GM21737 (cell line): ENCODE data around the gene KIAA1217.
"Not testable (repeated sequence)": the region's sequence is repeated elsewhere in the genome, so short reads cannot be mapped to it uniquely, and the experiment has no call there.

Source experiments
- ATAC-seq: cut with Tn5 transposase; IDR thresholded peaks from one replicate; pipeline ENCODE4 v1.9.1; 2021; ENCODE audit warnings: mild to moderate bottlenecking, moderate library complexity; ENCODE audit not compliant: unreplicated experiment

The KIAA1217 gene

GRCh38 chr10:24337723-24338122 is 128.8 kb downstream of the KIAA1217 start:
- ATAC-seq: not testable (repeated sequence)

DNA sequence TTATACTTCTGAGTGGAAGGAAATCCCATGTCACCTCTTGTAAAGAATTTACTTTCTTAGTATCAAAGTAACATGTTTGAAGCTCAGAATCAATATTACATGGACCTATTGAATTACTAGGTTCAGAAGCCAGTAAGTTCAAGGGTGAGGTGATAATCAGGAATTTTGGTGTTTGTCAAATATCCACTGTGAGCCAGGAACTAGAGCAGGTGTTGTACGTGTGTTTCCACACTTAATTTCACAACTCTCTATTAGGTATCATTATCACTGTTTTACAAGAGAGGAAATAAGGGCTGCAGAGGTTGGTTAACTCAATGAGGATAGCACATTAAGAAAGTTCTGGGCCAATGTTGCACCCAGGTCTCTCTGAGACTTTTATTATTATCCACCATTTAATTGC is 130.4 kb downstream of the KIAA1217 start:
- no peak for ATAC-seq

- ATAC-seq: no peak
Measured at GRCh38 chr10:24340446-24340845, 131.5 kb downstream of the KIAA1217 start.

DNA sequence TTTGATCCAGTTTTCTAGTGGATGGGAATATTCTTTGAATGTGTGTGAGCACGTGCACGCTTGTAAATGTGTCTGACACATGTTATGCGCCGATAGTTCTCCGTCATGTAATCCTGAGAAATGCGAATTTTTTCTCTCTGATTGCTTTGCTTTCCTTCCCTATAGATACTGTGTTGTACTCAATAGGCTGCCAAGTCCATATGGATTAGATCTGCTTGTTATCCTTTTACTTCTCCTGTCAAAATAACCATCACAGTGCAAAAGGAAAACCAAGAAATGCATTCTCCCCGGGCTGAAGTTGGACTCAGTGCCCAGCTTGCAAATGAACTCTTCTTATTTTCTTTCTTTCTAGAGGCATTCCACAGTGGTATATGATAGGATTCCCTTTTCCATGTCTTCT is 131.9 kb downstream of the KIAA1217 start:
- no peak for ATAC-seq

DNA sequence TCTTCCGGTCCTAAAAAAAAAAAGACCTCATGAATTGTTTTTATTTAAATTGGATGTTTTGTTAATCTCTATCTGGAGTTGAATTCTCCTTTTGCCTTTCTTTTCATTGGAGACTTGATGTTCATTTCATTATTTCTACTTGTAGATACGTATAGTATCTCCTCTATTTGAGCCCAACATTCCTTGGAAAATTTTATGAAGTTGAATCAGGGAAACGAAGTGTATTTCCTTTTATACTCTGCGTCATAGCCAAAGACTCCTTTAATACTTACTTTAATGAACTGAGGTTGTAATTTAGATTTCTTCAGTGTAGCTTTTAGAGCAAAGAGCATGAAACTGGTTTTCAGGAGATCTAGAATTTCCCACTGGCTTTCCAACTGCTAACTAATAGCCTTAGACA is 132.4 kb downstream of the KIAA1217 start:
- ATAC-seq: no peak

DNA sequence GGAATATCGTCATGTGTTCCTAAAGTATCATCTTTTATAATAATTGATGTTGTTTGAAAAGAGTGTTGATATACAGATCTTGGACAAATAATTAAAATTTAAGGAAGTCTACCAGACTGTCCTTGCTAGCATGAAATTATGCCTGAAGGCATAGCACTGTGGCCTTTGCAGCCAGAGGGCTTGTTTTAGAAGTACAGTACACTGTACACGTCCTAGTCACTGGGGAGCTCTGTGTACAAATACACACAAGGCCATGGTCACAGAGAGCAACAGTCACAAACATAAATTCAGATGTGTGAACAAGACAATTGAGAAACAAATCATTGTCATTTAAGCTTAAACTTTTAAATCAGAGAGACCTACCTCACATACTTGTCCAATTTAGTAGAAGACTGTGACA is 133.0 kb downstream of the KIAA1217 start:
- ATAC-seq: no peak

GRCh38 chr10:24343686-24344085 is 134.7 kb downstream of the KIAA1217 start:
- ATAC-seq: no peak

DNA sequence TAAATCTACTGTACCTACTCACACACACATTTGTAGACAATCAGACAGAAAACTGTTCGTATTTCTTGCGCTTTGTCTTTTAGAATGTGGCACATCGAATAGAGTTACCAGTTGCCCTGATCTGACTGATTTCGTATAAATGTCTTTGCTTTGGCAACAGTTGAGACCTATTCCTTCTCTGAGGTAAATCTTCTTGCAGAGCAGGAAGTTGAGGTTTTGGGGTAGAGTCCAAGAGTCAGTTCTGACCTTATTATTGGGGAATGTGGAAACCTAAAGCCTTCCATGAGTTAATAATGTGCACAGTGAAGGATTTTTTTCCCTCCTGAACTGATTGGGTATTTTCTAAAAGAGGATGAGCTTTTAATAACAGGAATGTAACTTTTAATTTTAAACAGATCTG is 135.3 kb downstream of the KIAA1217 start:
- no peak for ATAC-seq

GRCh38 chr10:24344695-24345463 is 135.9 kb downstream of the KIAA1217 start:
- no peak for ATAC-seq

GRCh38 chr10:24346877-24347519 is 138.1 kb downstream of the KIAA1217 start:
- ATAC-seq: no peak

DNA sequence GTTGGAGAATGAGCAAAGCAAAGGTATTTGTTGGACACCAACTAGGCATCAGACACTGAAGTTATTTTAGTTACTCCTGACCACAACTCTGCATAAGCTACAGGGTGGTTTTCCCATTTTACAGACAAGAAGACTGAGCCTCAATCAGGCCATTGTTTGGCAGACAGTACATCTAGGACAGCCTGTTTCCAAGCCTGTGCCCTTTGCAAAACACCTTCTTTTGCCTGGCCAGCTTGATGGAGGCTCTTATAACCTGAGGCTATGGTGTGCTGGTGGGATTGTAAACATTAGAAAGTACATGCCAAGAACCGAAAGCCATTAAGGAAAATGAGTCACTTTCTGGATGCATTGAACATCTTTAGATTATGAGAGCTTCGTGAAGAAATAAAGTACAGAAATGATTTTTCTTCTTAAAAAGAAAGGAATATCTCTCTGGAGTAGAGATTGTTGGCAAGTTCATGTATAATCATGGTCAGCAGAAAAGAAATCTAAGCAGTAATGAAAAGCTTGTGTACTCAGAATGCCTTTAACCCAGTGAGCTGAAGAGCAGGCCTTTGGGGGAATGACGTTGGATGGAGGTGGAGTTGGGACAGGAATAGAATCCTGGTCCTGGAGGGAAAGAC is 140.6 kb downstream of the KIAA1217 start:
- no peak for ATAC-seq

DNA sequence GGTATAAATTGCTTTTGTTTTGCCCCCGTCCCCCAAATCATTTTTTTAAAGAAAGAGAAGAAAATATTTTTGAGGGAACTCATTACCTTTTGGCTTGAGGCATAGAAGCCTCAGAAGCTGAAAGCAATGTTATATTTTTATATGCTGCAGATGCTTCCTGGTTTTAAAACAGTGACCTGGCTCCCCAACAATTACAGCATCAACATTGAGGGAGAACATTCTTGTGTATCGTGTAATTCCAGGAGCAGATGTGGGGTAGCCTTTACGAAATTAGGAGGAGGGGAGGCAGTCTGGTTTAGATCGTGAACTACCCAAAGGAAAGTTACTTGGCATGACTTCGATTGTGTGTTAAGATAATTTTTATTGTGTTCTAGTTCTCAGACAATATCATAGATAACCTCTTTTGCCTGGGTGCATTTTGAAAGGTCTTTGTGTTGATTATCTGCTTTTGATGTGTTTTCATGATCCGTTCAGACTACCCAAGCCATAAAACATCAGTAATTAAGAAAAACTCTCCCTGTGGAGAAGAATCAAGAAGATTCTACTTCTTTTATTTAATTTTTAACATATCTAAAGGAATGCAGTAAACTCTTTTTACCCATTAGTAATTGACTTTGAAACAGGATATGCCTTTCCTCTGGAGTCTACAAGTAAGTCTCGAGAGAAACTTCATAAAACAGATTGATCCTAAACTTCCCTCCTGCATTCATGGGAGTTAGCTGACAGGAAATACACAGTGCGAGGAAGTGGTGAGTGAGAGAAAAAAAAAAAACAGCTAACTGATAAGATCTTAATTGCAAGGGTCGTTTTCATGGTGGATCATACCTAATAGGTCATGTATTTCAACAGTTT is 141.4 kb downstream of the KIAA1217 start:
- no peak for ATAC-seq

GRCh38 chr10:24350922-24351225 is 141.9 kb downstream of the KIAA1217 start:
- not testable (repeated sequence) for ATAC-seq

GRCh38 chr10:24351961-24352360 is 143.0 kb downstream of the KIAA1217 start:
- no peak for ATAC-seq

DNA sequence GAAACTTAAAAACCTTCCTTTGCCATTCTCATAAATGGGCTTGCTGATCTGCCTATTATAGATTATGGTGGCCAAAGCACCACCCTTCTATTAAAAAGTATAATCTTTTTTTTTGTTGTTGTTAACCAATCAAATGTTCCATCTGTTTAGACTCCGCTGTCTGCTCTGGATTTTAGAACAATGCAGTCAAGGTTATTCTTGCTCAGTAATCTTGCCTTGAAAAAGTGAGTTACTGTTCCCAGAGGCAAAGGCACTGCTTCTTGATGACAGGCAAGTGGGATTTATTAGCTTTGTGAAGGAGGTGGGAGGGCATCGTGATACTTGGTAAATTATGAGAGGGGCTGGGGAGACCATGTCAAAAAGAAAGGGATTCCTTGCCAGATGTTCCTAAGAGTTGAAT is 143.5 kb downstream of the KIAA1217 start:
- ATAC-seq: no peak

DNA sequence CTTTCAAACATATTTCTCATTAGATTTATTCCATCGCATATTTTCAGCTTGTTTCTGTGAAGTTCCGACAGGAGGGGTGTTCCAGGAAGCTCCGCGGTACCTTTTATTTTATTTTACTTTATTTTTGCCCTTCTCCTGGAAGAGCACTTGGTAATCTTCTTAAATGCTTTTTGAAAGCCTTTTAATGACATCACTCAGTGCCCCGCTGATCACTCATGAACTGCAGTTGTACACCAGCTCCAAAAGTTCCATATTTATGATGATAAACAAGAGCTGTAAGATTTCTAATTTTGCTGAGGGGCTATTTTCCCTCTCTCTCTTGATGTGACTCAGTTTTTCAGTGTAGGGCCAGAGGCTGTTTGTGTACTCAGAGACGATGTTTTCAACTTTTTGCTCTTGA is 144.4 kb downstream of the KIAA1217 start:
- ATAC-seq: no peak

GRCh38 chr10:24355056-24355688 is 146.2 kb downstream of the KIAA1217 start:
- ATAC-seq: no peak

DNA sequence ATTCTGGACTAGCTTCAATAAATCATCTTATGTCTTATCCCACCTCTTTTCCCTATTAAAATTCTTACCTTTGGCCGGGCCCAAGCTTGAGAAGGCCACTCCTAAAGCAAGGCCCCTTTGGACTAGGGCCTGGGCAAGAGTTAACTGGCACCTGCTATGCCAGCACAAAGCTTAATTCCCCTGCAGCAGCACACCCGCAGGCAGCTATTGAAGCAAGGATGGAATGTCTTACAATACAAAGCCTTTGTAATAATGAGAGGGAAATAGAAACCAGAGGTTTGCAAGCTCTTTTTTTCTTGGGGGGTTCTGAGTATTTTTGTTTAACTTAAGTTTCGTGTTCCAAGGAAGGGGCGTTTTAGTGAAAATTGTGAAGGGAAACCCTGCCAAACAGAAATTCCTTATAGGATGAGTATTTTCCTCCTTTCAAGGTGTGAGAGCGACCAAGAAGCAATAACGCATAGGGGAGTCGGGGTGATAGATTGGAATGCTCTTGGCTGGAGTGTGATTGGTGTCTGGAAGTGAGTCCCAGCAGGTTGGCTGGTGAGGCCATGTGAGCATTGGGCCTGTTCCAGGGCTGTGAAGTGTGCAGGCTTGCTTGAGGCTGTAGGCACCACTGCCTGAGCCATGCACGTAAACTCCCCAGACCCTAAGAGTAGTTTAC is 148.5 kb downstream of the KIAA1217 start:
- ATAC-seq: no peak

DNA sequence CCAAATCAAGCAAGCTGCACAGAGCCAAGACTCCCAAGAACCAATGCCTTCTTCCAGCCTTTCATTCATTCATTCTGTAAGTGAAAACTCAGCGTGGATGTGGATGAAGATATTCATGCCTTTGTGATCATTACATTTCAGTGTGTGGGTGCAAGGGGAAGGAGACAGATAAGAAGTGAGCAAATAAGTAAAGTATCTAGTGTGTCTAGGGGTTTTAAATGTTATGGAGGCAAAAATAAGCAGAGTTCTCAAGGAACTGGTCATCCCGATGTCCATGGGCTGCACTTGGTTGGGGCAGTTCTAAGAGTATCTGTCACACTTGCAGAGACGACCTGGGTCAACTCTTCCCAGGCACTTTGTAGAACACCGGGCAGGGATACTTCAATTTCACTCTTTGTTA is 149.1 kb downstream of the KIAA1217 start:
- ATAC-seq: no peak
